Measurements from ENCODE around the gene SYVN1.

The SYVN1 gene

GRCh38 chr11:65084598-65085375 lies 49.5 kb downstream of the SYVN1 start:
- Histone ChIP-seq H3K9me3 (ENCODE audit: control insufficient read depth, low read length) (no peaks in the 10 kb centered on the region), H3K4me3 (ENCODE audit: insufficient read depth in 1 of 2, low read depth in 1 of 2, low read length in 2 of 2) (peak overlapping the region; percentile 86 to 89), H3K27ac (ENCODE audit: low read length, poor library complexity, severe bottlenecking) (peak overlapping the region; percentile 16), H3K27me3 (ENCODE audit: control insufficient read depth in 1 of 2, insufficient read depth in 1 of 2, low read length in 2 of 2) (no peaks in the 10 kb centered on the region), H3K23ac (ENCODE audit: low read length in 2 of 2) (peak overlapping the region in 1 of 2 experiments; percentile 23), H2AK5ac (ENCODE audit: low read length, severe bottlenecking) (peak overlapping the region; percentile 17), H2BK15ac (ENCODE audit: low read depth, poor library complexity, severe bottlenecking) (no peak overlapping the region), H4K8ac (ENCODE audit: low read length) (peak overlapping the region; percentile 94), H2AFZ (ENCODE audit: low read depth, low read length) (peak overlapping the region; percentile 56), H3K4me1 (ENCODE audit: control insufficient read depth, insufficient read depth, low read depth, low read length) (peaks cover 11% of the 10 kb centered on the region), H3K79me1 (replicated peaks; ENCODE audit: low read length, poor library complexity, severe bottlenecking) (peaks cover 37% of the 10 kb centered on the region), H2BK5ac (ENCODE audit: low read depth, low read length, poor library complexity, severe bottlenecking) (no peak overlapping the region), H3K4me2 (ENCODE audit: low read length, poor library complexity, severe bottlenecking) (peak overlapping the region; percentile 83), H3K36me3 (ENCODE audit: control insufficient read depth in 1 of 2, insufficient read depth in 2 of 2, low read depth in 1 of 2, low read length in 2 of 2) (peaks cover 45 to 48% of the 10 kb centered on the region in 2 experiments), H3K9ac (ENCODE audit: low read length) (peak overlapping the region; percentile 94), H4K91ac (ENCODE audit: low read length) (peak overlapping the region; percentile 64), H2BK12ac (ENCODE audit: low read length in 2 of 2) (peak overlapping the region; percentile 25 to 64), H2BK120ac (ENCODE audit: low read depth, low read length) (peak overlapping the region; percentile 9), H3K4ac (ENCODE audit: low read depth in 1 of 2, low read length in 2 of 2) (peak overlapping the region in 1 of 2 experiments; percentile 93), H3K14ac (ENCODE audit: low read length in 2 of 2) (peak overlapping the region in 1 of 2 experiments; percentile 90), H3K18ac (ENCODE audit: low read depth in 1 of 2, low read length in 2 of 2) (peak overlapping the region; percentile 52 to 94)
- no peak for DNase-seq
- WGBS = 57% methylated on average over 22 of the region's 23 CpGs

- peak within 1 kb of the TSS in 1 of 2 experiments; percentile 23 for H3K23ac ChIP-seq (ENCODE audit: low read length in 2 of 2)
- no peaks in the 10 kb centered on the region for H3K9me3 ChIP-seq (ENCODE audit: control insufficient read depth, low read length)
- DNase-seq = peak; percentile 96
- H3K9ac ChIP-seq (ENCODE audit: low read length) = peak within 1 kb of the TSS; percentile 94
- no peaks in the 10 kb centered on the region for H3K27me3 ChIP-seq (ENCODE audit: control insufficient read depth in 1 of 2, insufficient read depth in 1 of 2, low read length in 2 of 2)
- peak within 1 kb of the TSS; percentile 95 for H4K91ac ChIP-seq (ENCODE audit: low read length)
- H2BK120ac ChIP-seq (ENCODE audit: low read depth, low read length) = peak within 1 kb of the TSS; percentile 9
- peaks cover 44% of the 10 kb centered on the region for H3K79me1 ChIP-seq (replicated peaks; ENCODE audit: low read length, poor library complexity, severe bottlenecking)
- peak within 1 kb of the TSS; percentile 71 for H2BK5ac ChIP-seq (ENCODE audit: low read depth, low read length, poor library complexity, severe bottlenecking)
- peaks cover 11% of the 10 kb centered on the region for H3K4me1 ChIP-seq (ENCODE audit: control insufficient read depth, insufficient read depth, low read depth, low read length)
- H4K8ac ChIP-seq (ENCODE audit: low read length) = peak within 1 kb of the TSS; percentile 98
- peak within 1 kb of the TSS in 1 of 2 experiments; percentile 90 for H3K14ac ChIP-seq (ENCODE audit: low read length in 2 of 2)
- peak within 1 kb of the TSS; percentile 17 for H2AK5ac ChIP-seq (ENCODE audit: low read length, severe bottlenecking)
- H3K18ac ChIP-seq (ENCODE audit: low read depth in 1 of 2, low read length in 2 of 2) = peak within 1 kb of the TSS; percentile 94
- peak within 1 kb of the TSS; percentile 97 for H3K27ac ChIP-seq (ENCODE audit: low read length, poor library complexity, severe bottlenecking)
- peaks cover 40 to 43% of the 10 kb centered on the region in 2 experiments for H3K36me3 ChIP-seq (ENCODE audit: control insufficient read depth in 1 of 2, insufficient read depth in 2 of 2, low read depth in 1 of 2, low read length in 2 of 2)
- H2AFZ ChIP-seq (ENCODE audit: low read depth, low read length) = peak within 1 kb of the TSS; percentile 56
- H3K4me2 ChIP-seq (ENCODE audit: low read length, poor library complexity, severe bottlenecking) = peak within 1 kb of the TSS; percentile 83
- H3K4ac ChIP-seq (ENCODE audit: low read depth in 1 of 2, low read length in 2 of 2) = peak within 1 kb of the TSS in 1 of 2 experiments; percentile 93
- H3K4me3 ChIP-seq (ENCODE audit: insufficient read depth in 1 of 2, low read depth in 1 of 2, low read length in 2 of 2) = peak within 1 kb of the TSS; percentile 86 to 89
- WGBS = under 1% methylated on average over 77 of the region's 79 CpGs
- H2BK15ac ChIP-seq (ENCODE audit: low read depth, poor library complexity, severe bottlenecking) = peak within 1 kb of the TSS; percentile 95
- H2BK12ac ChIP-seq (ENCODE audit: low read length in 2 of 2) = peak within 1 kb of the TSS; percentile 25 to 64
These were observed 50.3 kb downstream of the SYVN1 start, which contains the start of the genes CDCA5 and ZFPL1 for GRCh38 chr11:65083834-65084597. TSS of gene CDCA5 (minus strand) at chr11:65084040. CDS start at chr11:65083978, 62 bp downstream. TSS of gene ZFPL1 (plus strand) at chr11:65084222. CDS start at chr11:65084699, 477 bp downstream.

GRCh38 chr11:65083134-65083833 lies 51.0 kb downstream of the SYVN1 start:
- H2BK15ac ChIP-seq (ENCODE audit: low read depth, poor library complexity, severe bottlenecking) = no peak overlapping the region
- no peak overlapping the region for H2BK12ac ChIP-seq (ENCODE audit: low read length in 2 of 2)
- WGBS = 10% methylated on average over 12 of the region's 13 CpGs
- no peak overlapping the region for H3K18ac ChIP-seq (ENCODE audit: low read depth in 1 of 2, low read length in 2 of 2)
- peaks cover 32 to 40% of the 10 kb centered on the region in 2 experiments for H3K36me3 ChIP-seq (ENCODE audit: control insufficient read depth in 1 of 2, insufficient read depth in 2 of 2, low read depth in 1 of 2, low read length in 2 of 2)
- H3K79me1 ChIP-seq (replicated peaks; ENCODE audit: low read length, poor library complexity, severe bottlenecking) = peaks cover 50% of the 10 kb centered on the region
- peaks cover 11% of the 10 kb centered on the region for H3K4me1 ChIP-seq (ENCODE audit: control insufficient read depth, insufficient read depth, low read depth, low read length)
- H2BK5ac ChIP-seq (ENCODE audit: low read depth, low read length, poor library complexity, severe bottlenecking) = no peak overlapping the region
- no peak for DNase-seq
- H3K27me3 ChIP-seq (ENCODE audit: control insufficient read depth in 1 of 2, insufficient read depth in 1 of 2, low read length in 2 of 2) = no peaks in the 10 kb centered on the region
- H3K4ac ChIP-seq (ENCODE audit: low read depth in 1 of 2, low read length in 2 of 2) = no peak overlapping the region
- no peaks in the 10 kb centered on the region for H3K9me3 ChIP-seq (ENCODE audit: control insufficient read depth, low read length)
- H3K23ac ChIP-seq (ENCODE audit: low read length in 2 of 2) = no peak overlapping the region
- peak overlapping the region; percentile 86 to 89 for H3K4me3 ChIP-seq (ENCODE audit: insufficient read depth in 1 of 2, low read depth in 1 of 2, low read length in 2 of 2)
- peak overlapping the region; percentile 94 for H3K9ac ChIP-seq (ENCODE audit: low read length)
- H2AFZ ChIP-seq (ENCODE audit: low read depth, low read length) = peak overlapping the region; percentile 33
- no peak overlapping the region for H2BK120ac ChIP-seq (ENCODE audit: low read depth, low read length)
- H4K8ac ChIP-seq (ENCODE audit: low read length) = no peak overlapping the region
- H3K14ac ChIP-seq (ENCODE audit: low read length in 2 of 2) = no peak overlapping the region
- H4K91ac ChIP-seq (ENCODE audit: low read length) = no peak overlapping the region
- peak overlapping the region; percentile 69 for H3K4me2 ChIP-seq (ENCODE audit: low read length, poor library complexity, severe bottlenecking)
- H3K27ac ChIP-seq (ENCODE audit: low read length, poor library complexity, severe bottlenecking) = no peak overlapping the region
- H2AK5ac ChIP-seq (ENCODE audit: low read length, severe bottlenecking) = no peak overlapping the region
